C4-2B (cell line): ENCODE results near the gene YIPF1.

ENCODE experiments used
- CTCF ChIP-seq: fragments of 450-650 bp; conservative IDR thresholded peaks from 2 replicates; pipeline ENCODE4 v1.5.1; 2017; ENCODE audit warnings: mild to moderate bottlenecking
- ZFX ChIP-seq: fragments of 450-650 bp; IDR thresholded peaks from 2 replicates; pipeline ENCODE4 v1.6.1; 2017

DNA sequence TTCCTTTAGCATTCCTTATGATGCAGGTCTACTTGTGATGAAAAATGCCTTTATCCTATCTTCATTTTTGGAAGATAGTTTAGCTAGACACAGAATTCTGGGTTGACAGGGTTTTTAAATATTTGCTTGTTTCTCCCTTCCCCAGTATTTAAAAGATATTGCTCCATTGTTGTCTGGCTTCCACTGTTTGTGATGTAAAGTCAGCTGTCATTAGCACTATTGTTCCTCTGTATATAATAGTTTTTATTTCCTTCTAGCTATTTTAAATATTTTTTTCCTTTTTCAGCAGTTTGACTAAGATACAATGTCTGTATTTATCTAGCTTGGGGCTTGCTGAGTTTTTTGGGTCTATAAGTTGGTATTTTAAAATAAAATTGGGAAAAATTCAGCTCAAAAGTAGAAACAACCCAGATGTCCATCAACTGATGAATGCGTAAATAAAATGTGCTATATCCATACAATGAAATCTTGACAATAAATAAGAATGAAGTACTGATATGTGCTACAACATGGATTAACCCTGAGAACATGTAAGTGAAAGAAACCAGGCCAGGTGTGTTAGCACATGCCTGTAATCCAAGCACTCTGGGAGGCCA, 44.7 kb upstream of the YIPF1 start:
- TF ChIP-seq CTCF (no peak), ZFX (no peak)
